CD14-positive monocyte (primary cell): ENCODE measurements around the gene TULP3. TPM values are rescaled to one million over a fixed set of nuclear protein-coding genes. Genes with fewer than 3 reads are reported as not detected.

Source experiments
- DNase-seq, 3 donors: peaks; one replicate each; pipeline ENCODE4 v3.0.0-alpha.2; 2011 to 2022
- H2AFZ ChIP-seq: 2 replicates; pipeline ENCODE4 v1.6.0; 2012; ENCODE audit warnings: mild to moderate bottlenecking, low read depth, low read length, inconsistent platforms; ENCODE audit not compliant: insufficient read depth, poor library complexity, severe bottlenecking
- H3K27ac ChIP-seq, 2 donors: 1 replicate in 1 of 2; 2 replicates in 1 of 2; pipeline ENCODE4 v1.5.1; 2012 to 2013; ENCODE audit warnings: low read length in 2 of 2, control low read depth in 1 of 2, inconsistent platforms in 1 of 2, low read depth in 1 of 2, mild to moderate bottlenecking in 1 of 2
- H3K27me3 ChIP-seq, 2 donors: one replicate each; pipeline versions ENCODE4 v1.6.0 to v1.6.1; 2011 to 2013; ENCODE audit warnings: low read length in 2 of 2; ENCODE audit not compliant: control insufficient read depth in 2 of 2, insufficient read depth in 2 of 2
- H3K36me3 ChIP-seq, 2 donors: replicated peaks in 1 of 2; 1 replicate in 1 of 2; 2 replicates in 1 of 2; pipeline versions ENCODE4 v1.5.1 to v1.6.1; 2012 to 2013; ENCODE audit warnings: low read length in 2 of 2, control low read depth in 1 of 2, inconsistent platforms in 1 of 2, mild to moderate bottlenecking in 1 of 2; ENCODE audit not compliant: insufficient read depth in 2 of 2, control insufficient read depth in 1 of 2
- H3K4me1 ChIP-seq, 2 donors: 1 replicate in 1 of 2; 2 replicates in 1 of 2; pipeline versions ENCODE4 v1.5.1 to v1.6.1; 2012 to 2013; ENCODE audit warnings: low read length in 2 of 2, control low read depth in 1 of 2, inconsistent platforms in 1 of 2, mild to moderate bottlenecking in 1 of 2, moderate library complexity in 1 of 2; ENCODE audit not compliant: insufficient read depth in 2 of 2, control insufficient read depth in 1 of 2
- H3K4me2 ChIP-seq: replicated peaks from 2 replicates; pipeline ENCODE3; 2012; ENCODE audit warnings: low read length, moderate library complexity, mild to moderate bottlenecking; ENCODE audit not compliant: poor library complexity, severe bottlenecking; ENCODE audit errors: extremely low read depth
- H3K4me3 ChIP-seq, 3 experiments: fragments of 200-600 bp in 1 of 3; sonication (generic) in 1 of 3; replicated peaks in 1 of 3; 1 replicate in 2 of 3; 2 replicates in 1 of 3; pipeline ENCODE4 v1.5.1; 2011 to 2013; ENCODE audit warnings: low read length in 3 of 3, mild to moderate bottlenecking in 3 of 3, control low read depth in 2 of 3, low read depth in 2 of 3, inconsistent platforms in 1 of 3, moderate library complexity in 1 of 3
- H3K79me2 ChIP-seq: 2 replicates; pipeline ENCODE4 v1.6.0; 2012; ENCODE audit warnings: mild to moderate bottlenecking, control low read depth, inconsistent platforms, low read length, moderate library complexity; ENCODE audit not compliant: insufficient read depth
- H3K9ac ChIP-seq: 2 replicates; pipeline ENCODE4 v1.6.0; 2017; ENCODE audit warnings: low read length, mild to moderate bottlenecking; ENCODE audit not compliant: insufficient read depth, poor library complexity, severe bottlenecking
- H3K9me3 ChIP-seq, 2 donors: replicated peaks in 1 of 2; 1 replicate in 1 of 2; 2 replicates in 1 of 2; pipeline versions ENCODE4 v1.5.1 to v1.6.1; 2012 to 2013; ENCODE audit warnings: low read length in 2 of 2, control low read depth in 1 of 2; ENCODE audit not compliant: control insufficient read depth in 1 of 2, insufficient read depth in 1 of 2
- H4K20me1 ChIP-seq: 2 replicates; pipeline ENCODE4 v1.6.0; 2012; ENCODE audit warnings: mild to moderate bottlenecking, low read length, control low read depth, moderate library complexity; ENCODE audit not compliant: insufficient read depth
- H3K27ac Mint-ChIP-seq, 7 donors: one replicate each; pipeline ENCODE4 v1.8.0; 2020; ENCODE audit warnings: mild to moderate bottlenecking in 7 of 7, mixed read lengths in 7 of 7, moderate library complexity in 6 of 7, inconsistent platforms in 2 of 7
- H3K27me3 Mint-ChIP-seq, 3 donors: one replicate each; pipeline ENCODE4 v1.8.0; 2021 to 2022; ENCODE audit warnings: low read depth in 3 of 3, mild to moderate bottlenecking in 3 of 3, mixed read lengths in 3 of 3, moderate library complexity in 3 of 3, inconsistent platforms in 1 of 3
- H3K36me3 Mint-ChIP-seq, 2 donors: one replicate each; pipeline ENCODE4 v1.8.0; 2020; ENCODE audit warnings: mixed read lengths in 2 of 2, inconsistent platforms in 1 of 2, mild to moderate bottlenecking in 1 of 2
- H3K4me1 Mint-ChIP-seq: one replicate; pipeline ENCODE4 v1.8.0; 2020; ENCODE audit warnings: mild to moderate bottlenecking, mixed read lengths
- H3K4me3 Mint-ChIP-seq, 2 donors: one replicate each; pipeline ENCODE4 v1.8.0; 2020; ENCODE audit warnings: mild to moderate bottlenecking in 2 of 2, mixed read lengths in 2 of 2, moderate library complexity in 1 of 2
- H3K9me3 Mint-ChIP-seq, 7 donors: one replicate each; pipeline ENCODE4 v1.8.0; 2020 to 2022; ENCODE audit warnings: mixed read lengths in 7 of 7, mild to moderate bottlenecking in 6 of 7, moderate library complexity in 6 of 7, inconsistent platforms in 2 of 7
- CTCF ChIP-seq: fragments of 200-600 bp; IDR thresholded peaks from one replicate; pipeline ENCODE4 v1.8.0; 2022; ENCODE audit warnings: antibody characterized with exemption, mild to moderate bottlenecking
- WGBS: methylation state at CpG from one replicate; pipeline ENCODE4 v1.1.5; 2013; ENCODE audit warnings: missing lambda C conversion rate; ENCODE audit not compliant: insufficient coverage; 5-methylcytosine and 5-hydroxymethylcytosine counted together
- intact Hi-C, 2 donors: fragments of 100-400 bp; cut with micrococcal nuclease; formaldehyde crosslinking; loops; one replicate each; pipeline versions ENCODE4 v1.15.0 to v1.15.1; 2023
- polyA plus RNA-seq, 3 donors: library from polyadenylated mRNA; depleted of rRNA in 1 of 3; unstranded in 2 of 3; stranded (reverse) in 1 of 3; fragments of 300-500 nt in 2 of 3; fragments of >200 nt in 1 of 3; fragmentation: Illumina TruSeq in 2 of 3; gene quantifications; 1 replicate in 2 of 3; 2 replicates in 1 of 3; pipeline ENCODE4 v1.2.3, GENCODE V29; 2012 to 2021

Gene TULP3
- polyA plus RNA-seq, 3 donors: 1.7 to 3.6 (median 2.3) TPM

GRCh38 chr12:2876431-2877046 lies 14.2 kb upstream of the TULP3 start:
- DNase-seq: no peak
- peak overlapping the region; percentile 80 to 87 for H3K4me3 Mint-ChIP-seq
- no peaks in the 10 kb centered on the region for H3K27me3 ChIP-seq
- H3K9me3 Mint-ChIP-seq: no peaks in the 10 kb centered on the region
- TF ChIP-seq CTCF: no peak
- peaks cover 0 to 2% (median 0%) of the 10 kb centered on the region in 3 donors for H3K27me3 Mint-ChIP-seq
- WGBS: under 1% methylated on average over 30 of the region's 38 CpGs
- H3K4me2 ChIP-seq: peak overlapping the region; percentile 84
- H3K9ac ChIP-seq: peak overlapping the region; percentile 95
- peaks cover 4 to 22% of the 10 kb centered on the region in 2 donors for H3K36me3 Mint-ChIP-seq
- H3K4me1 ChIP-seq: peaks cover 30 to 31% of the 10 kb centered on the region in 2 donors
- H3K27ac Mint-ChIP-seq: peak overlapping the region in 6 of 7 donors; percentile 57 to 89 (median 80)
- peaks cover 32% of the 10 kb centered on the region for H3K4me1 Mint-ChIP-seq
- no peaks in the 10 kb centered on the region for H3K9me3 ChIP-seq
- intact Hi-C loops: loop anchor here (2.0 to 5.0 kb wide), 2 partner anchors 14 to 64 kb away; partner anchors contain the start of genes ITFG2 (in 2 of the 2) and TULP3 (in 1 of the 2)
- peaks cover 4 to 7% of the 10 kb centered on the region in 2 donors for H3K36me3 ChIP-seq
- H3K79me2 ChIP-seq: peaks cover 92% of the 10 kb centered on the region
- H2AFZ ChIP-seq: peak overlapping the region; percentile 98
- peak overlapping the region; percentile 87 to 99 (median 94) for H3K4me3 ChIP-seq
- peak overlapping the region; percentile 42 to 96 for H3K27ac ChIP-seq
- H4K20me1 ChIP-seq: no peaks in the 10 kb centered on the region

DNA sequence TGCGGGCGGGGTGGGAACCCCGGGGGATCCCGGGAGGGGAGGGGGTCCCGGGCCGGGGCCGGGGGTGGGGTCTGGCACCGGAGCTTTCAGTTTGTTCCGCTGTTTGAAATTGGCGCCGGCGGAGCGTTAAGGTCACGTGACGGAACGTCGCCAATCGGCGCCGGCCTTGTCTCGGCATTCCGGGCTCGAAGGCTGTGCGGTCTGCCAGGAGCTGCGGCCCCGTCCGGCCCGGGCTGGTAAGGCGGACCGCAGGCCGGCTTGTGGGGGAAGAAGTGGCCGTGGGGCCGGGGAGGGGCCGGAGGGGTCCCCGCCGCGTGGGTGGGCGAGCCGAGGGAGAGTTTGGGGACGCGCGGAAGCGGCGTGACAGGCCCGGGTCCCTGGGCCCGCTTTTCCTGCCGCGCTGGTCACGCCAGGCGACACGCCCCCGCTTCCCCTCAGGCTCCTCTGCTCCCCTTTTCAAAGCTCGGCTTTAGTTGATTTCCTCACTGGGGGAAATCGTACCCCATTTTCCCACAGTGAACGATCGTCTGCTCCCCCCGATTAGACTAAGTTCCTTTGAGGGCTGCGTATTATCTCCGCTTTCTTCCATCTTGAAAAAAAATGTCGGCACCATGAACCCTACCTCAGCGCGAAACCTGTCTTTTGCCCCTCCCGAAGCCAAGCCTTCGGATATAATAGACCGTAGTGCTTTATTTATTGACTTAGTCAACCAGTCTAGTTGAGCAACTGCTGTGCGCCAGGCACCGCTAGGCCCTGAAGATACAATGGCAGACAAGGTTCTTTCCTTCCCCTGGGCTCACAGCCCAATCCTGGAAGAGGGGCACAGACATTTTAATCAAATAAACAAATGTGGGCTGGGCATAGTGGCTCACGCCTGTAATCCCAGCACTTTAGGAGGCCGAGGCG lies 13.4 kb upstream of the TULP3 start, which contains the start of the genes FOXM1 and RHNO1:
Gene FOXM1 (minus strand): TSS at position 128 of the 906 bp plus-strand sequence. CDS start 2,696 bp downstream, outside the sequence.
Gene RHNO1 (plus strand): TSS at position 177 of the 906 bp plus-strand sequence. CDS start 8,144 bp downstream, outside the sequence.
- TF ChIP-seq CTCF: no peak
- Histone ChIP-seq H3K79me2 (peaks cover 92% of the 10 kb centered on the region), H4K20me1 (no peaks in the 10 kb centered on the region), H3K4me1 (peaks cover 30 to 31% of the 10 kb centered on the region in 2 donors), H3K27ac (peak within 1 kb of the TSS; percentile 88 to 96), H3K4me3 (peak within 1 kb of the TSS; percentile 87 to 99 (median 94)), H3K36me3 (no peaks in the 10 kb centered on the region), H3K9me3 (no peaks in the 10 kb centered on the region), H2AFZ (peak within 1 kb of the TSS; percentile 98), H3K4me2 (peak within 1 kb of the TSS; percentile 84), H3K9ac (peak within 1 kb of the TSS; percentile 95), H3K27me3 (no peaks in the 10 kb centered on the region)
- peak within 1 kb of the TSS; percentile 84 to 97 (median 95) for H3K27ac Mint-ChIP-seq
- peaks cover 0 to 18% of the 10 kb centered on the region in 2 donors for H3K36me3 Mint-ChIP-seq
- peak; percentile 76 to 83 (median 81) for DNase-seq
- intact Hi-C loops: loop anchor here (2.0 to 5.0 kb wide), 2 partner anchors 14 to 65 kb away; partner anchors contain the start of genes ITFG2 (in 2 of the 2) and TULP3 (in 1 of the 2)
- peak within 1 kb of the TSS; percentile 93 to 98 for H3K4me3 Mint-ChIP-seq
- 1% methylated on average over 68 of the region's 70 CpGs for WGBS
- H3K4me1 Mint-ChIP-seq: peaks cover 32% of the 10 kb centered on the region
- no peaks in the 10 kb centered on the region for H3K9me3 Mint-ChIP-seq
- peaks cover 0 to 2% (median 0%) of the 10 kb centered on the region in 3 donors for H3K27me3 Mint-ChIP-seq
